Esophagus squamous epithelium (tissue), 4 donors: ENCODE measurements around the gene PPP2R2C.

Source experiments
- CTCF ChIP-seq, 6 experiments: fragments of 450-650 bp in 4 of 6; fragments of 200-600 bp in 2 of 6; sonication (generic) in 2 of 6; IDR thresholded peaks; one replicate each; pipeline ENCODE4 v1.5.1; 2016 to 2019; ENCODE audit warnings: antibody characterized with exemption in 6 of 6, mild to moderate bottlenecking in 4 of 6, moderate library complexity in 4 of 6
- POLR2A ChIP-seq, 4 donors: fragments of 450-650 bp; IDR thresholded peaks; one replicate each; pipeline ENCODE4 v1.6.1; 2017; ENCODE audit warnings: antibody characterized with exemption in 4 of 4, mild to moderate bottlenecking in 4 of 4, moderate library complexity in 3 of 4

- TF ChIP-seq CTCF (IDR thresholded peaks at IDR 0.05) (no peak), POLR2A (IDR thresholded peaks at IDR 0.05) (no peak)
Measured at GRCh38 chr4:6426571-6427438, 45.6 kb downstream of the PPP2R2C start.
